Right renal cortex interstitium (tissue), 3 donors: Measurements from ENCODE around the gene ERMAP. TPM values are rescaled to one million over a fixed set of nuclear protein-coding genes. Genes with fewer than 3 reads are reported as not detected.
"Not testable (repeated sequence)": the region's sequence is repeated elsewhere in the genome, so short reads cannot be mapped to it uniquely, and the experiment has no call there.

Experiments
- DNase-seq, 3 donors: peaks; one replicate each; pipeline ENCODE4 v3.0.0-alpha.2; 2013; ENCODE audit warnings: low read depth in 3 of 3, low spot score in 2 of 3
- polyA plus RNA-seq, 3 donors: library from polyadenylated mRNA; unstranded; fragments of 120-200 nt; gene quantifications; one replicate each; pipeline ENCODE4 v1.2.1, GENCODE V29; 2013; ENCODE audit not compliant: insufficient read length in 3 of 3

ERMAP gene
- polyA plus RNA-seq, 3 donors = 21.2 to 21.8 (median 21.7) TPM

- DNase-seq = no peak
Observed at GRCh38 chr1:42841440-42842147, 24.7 kb downstream of the ERMAP start.

DNA sequence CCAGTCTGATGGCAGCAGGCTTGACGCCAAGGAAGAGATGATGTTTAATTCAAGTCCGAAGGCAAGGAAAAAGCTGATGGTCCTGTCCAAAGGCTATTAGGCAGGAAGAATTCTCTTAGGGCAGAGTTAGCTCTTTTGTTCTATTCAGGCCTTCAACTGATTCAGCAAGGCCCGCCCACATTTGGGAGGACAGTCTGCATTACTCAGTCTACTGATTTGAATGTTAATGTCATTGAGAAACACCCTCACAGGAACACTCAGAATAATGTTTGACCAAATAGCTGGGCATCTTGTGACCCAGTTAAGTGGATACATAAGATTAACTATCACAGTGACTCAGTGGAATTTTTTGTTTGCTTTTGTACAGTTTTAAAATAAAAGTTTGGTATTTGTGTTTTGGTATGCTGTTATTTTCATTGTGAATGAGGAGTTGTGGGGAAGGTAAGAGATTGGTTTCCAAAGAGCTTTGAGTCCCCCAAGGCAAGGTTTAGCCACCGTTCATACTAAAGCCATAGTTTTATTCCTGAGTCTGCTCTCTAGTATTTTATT lies 27.7 kb downstream of the ERMAP start:
- no peak for DNase-seq

GRCh38 chr1:42845193-42845592 lies 28.3 kb downstream of the ERMAP start:
- DNase-seq = no peak

DNA sequence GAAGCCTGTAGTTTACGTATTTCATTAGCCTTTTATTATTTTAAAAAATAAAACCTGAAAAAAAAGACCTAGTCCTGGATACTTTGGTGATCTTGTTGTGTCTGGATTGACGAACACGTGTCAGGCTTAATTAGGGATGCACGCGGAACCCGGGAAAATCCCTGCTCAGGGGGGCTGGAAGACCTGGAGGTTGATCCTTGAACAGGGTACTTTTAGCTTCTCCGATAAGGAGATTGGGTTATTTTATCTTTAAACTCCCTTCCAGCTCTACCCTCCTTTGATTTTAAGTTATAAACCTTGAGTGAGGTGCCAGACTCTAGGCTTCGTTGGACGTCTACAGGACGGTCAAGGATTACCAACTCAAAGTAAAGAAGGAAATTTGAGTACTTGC lies 28.9 kb downstream of the ERMAP start:
- no peak for DNase-seq

- peak; percentile 88 to 95 (median 94) for DNase-seq
Observed at GRCh38 chr1:42846257-42847110, 29.6 kb downstream of the ERMAP start, which contains the start of gene ZNF691. Gene ZNF691, plus strand, starts transcription at chr1:42846613. Its CDS starts 3,046 bp downstream, at chr1:42849659.

- DNase-seq = no peak
Observed at GRCh38 chr1:42847111-42847595, 30.2 kb downstream of the ERMAP start.

GRCh38 chr1:42847721-42848460 lies 31.0 kb downstream of the ERMAP start:
- DNase-seq = no peak

GRCh38 chr1:42848823-42849537 lies 32.1 kb downstream of the ERMAP start:
- no peak for DNase-seq

DNA sequence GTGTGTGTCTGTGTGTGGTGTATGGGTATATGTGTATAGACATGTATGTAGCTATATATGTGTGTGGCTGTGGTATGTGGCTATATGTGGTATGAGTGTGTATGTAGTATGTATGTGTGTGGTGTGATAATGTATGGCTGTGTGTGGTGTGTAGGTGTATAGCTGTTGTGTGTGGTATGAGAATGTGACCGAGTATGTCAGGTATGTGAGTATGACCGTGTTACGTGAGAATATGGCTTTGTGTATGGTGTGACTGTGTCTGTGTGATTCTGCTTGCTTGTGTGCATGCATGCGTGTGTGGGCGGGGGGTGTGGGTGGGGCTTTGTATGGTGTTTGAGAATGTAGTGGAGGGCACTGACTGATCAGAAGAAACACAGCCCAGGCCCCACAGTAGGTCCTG lies 33.0 kb downstream of the ERMAP start:
- no peak for DNase-seq

- no peak for DNase-seq
Observed at GRCh38 chr1:42851420-42851819, 34.5 kb downstream of the ERMAP start.

DNA sequence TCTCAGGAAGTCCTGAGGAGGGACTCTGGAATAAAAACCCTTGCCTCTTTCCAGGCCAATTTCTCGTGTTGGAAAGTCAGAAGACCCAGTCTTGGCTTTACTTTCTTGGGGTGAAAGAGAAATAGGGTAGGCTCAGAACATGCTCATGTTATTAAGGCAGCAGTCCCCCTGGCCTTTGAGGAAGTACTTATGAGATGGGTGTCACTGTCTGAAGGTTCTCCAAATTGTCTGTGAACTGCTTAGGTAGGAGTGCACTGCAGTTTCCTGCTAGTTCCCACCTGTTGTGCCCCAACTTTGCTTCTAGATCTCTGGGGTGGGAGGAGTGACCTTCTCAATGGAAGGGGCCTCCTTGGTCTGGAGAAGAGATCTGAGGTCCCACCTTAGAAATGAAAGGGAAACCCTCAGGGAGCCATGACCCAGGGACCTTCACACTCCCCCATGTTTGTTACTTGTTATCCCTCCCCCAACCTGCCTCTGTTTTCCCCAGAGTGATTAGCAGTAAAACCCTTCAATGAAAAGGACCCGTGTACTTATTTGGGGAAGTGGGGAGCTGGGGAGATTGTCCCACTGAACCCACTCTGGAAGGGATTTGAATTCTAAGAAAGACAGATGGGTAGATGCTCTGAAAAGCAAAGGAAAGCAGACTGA lies 35.2 kb downstream of the ERMAP start:
- DNase-seq = no peak

- DNase-seq = no peak
Observed at GRCh38 chr1:42852608-42852980, 35.7 kb downstream of the ERMAP start.

DNA sequence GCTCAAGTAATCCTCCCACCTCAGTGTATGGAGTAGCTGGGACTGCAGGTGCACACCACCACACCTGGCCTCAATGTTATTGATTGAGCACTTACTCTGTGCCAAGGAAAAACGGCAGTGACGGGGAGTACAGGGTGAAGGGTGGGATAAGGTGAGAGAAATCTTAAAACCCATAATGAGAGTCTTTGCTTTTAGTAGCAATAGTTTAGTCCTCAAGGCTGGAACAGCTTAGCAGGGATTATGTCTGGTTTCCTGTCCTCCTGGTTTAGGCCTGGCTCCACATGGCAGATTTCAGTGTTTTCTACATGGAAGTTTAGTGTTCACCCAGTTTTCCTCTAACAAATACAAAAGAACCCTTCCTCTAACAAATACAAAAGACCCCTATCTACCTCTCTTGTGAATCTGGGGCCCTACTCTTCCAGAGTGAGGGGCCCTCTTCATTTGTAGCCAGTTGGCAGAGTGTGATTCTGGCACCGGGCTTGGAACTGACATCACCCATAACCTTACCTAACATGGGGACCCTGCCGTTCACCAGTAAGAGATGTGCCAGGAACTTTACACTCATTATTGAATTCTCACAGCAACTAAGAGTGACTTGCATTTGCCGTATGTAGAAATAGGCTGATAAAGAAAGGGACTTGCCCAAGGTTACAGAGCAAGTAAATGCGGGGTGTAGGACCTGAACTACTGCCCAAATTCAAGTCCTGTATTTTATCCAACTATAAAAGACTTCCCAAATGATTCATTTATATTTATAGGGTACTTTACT lies 36.4 kb downstream of the ERMAP start:
- no peak for DNase-seq

GRCh38 chr1:42856554-42856953 lies 39.6 kb downstream of the ERMAP start:
- not testable (repeated sequence) for DNase-seq

DNA sequence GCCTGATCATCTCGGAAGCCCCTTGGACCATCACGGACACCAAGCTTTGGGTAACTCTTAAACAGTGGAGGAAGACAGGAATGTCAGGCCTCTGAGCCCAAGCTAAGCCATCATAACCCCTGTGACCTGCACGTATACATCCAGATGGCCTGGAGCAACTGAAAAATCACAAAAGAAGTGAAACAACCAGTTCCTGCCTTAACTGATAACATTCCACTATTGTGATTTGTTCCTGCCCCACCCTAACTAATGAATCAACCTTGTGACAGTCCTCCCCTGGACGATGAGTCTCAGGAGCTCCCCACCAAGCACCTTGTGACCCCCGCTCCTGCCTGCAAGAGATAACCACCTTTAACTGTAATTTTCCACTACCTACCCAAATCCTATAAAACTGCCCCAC lies 42.4 kb downstream of the ERMAP start:
- DNase-seq = not testable (repeated sequence)

GRCh38 chr1:42860339-42861013 lies 43.6 kb downstream of the ERMAP start:
- DNase-seq = no peak

DNA sequence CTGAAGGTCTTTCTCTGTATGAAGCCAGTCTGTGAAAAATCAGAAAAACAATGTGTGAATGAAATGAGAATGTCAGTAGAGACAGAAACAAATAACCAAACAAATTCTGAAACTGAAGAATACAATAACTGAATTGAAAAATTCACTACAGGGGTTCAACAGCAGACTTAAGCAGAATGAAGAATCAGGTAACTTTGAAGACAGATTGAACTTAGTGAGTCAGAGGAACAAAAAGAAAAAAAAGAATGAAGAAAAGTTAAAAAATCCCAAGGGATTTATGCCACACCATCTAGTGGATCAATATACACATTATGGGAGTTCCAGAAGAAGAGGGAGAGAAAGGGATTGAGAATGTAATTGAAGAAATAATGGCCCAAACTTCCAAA lies 44.1 kb downstream of the ERMAP start:
- no peak for DNase-seq

GRCh38 chr1:42866549-42866948 lies 49.6 kb downstream of the ERMAP start:
- no peak for DNase-seq
